PFSK-1 (cell line): Measurements from ENCODE around the gene DNAJC30.

Source experiments
- FOXP2 ChIP-seq: optimal IDR thresholded peaks from 2 replicates; pipeline ENCODE3; 2011; ENCODE audit warnings: borderline replicate concordance, control low read depth, inconsistent platforms; ENCODE audit not compliant: insufficient read depth; ENCODE audit errors: extremely low read length, extremely low read depth
- POLR2AphosphoS5 ChIP-seq: IDR thresholded peaks from 2 replicates; pipeline ENCODE4 v1.6.1; 2012; ENCODE audit warnings: low read depth, mild to moderate bottlenecking, control low read depth, low read length, moderate library complexity
- REST ChIP-seq, 2 experiments: IDR thresholded peaks; 2 replicates each; pipeline versions ENCODE4 v1.6.1 to v1.8.0; 2011 to 2012; ENCODE audit warnings: low read depth in 2 of 2, low read length in 2 of 2, control low read depth in 1 of 2, inconsistent platforms in 1 of 2, mild to moderate bottlenecking in 1 of 2, moderate library complexity in 1 of 2; ENCODE audit not compliant: insufficient read depth in 1 of 2
- SIN3A ChIP-seq: IDR thresholded peaks from 2 replicates; pipeline ENCODE4 v1.6.1; 2012; ENCODE audit warnings: mild to moderate bottlenecking, low read length, moderate library complexity, borderline replicate concordance; ENCODE audit not compliant: insufficient read depth
- TAF1 ChIP-seq: IDR thresholded peaks from 2 replicates; pipeline ENCODE4 v1.6.1; 2012; ENCODE audit warnings: low read length, control low read depth, borderline replicate concordance; ENCODE audit not compliant: insufficient read depth

DNAJC30 gene

GRCh38 chr7:73645643-73646174, 37.5 kb downstream of the DNAJC30 start:
- TF ChIP-seq SIN3A (no peak), POLR2AphosphoS5 (no peak), FOXP2 (no peak), TAF1 (no peak), REST (IDR thresholded peaks at IDR 0.05; ENCODE audit: insufficient read depth in 1 of 2, low read depth in 2 of 2, low read length in 2 of 2) (no peak)

- TF ChIP-seq SIN3A: no peak
- TF ChIP-seq FOXP2: no peak
- TF ChIP-seq REST (IDR thresholded peaks at IDR 0.05; ENCODE audit: insufficient read depth in 1 of 2, low read depth in 2 of 2, low read length in 2 of 2): no peak
- TF ChIP-seq POLR2AphosphoS5: no peak
- no peak for TF ChIP-seq TAF1
Measured at GRCh38 chr7:73644688-73645286, 38.5 kb downstream of the DNAJC30 start.

GRCh38 chr7:73642834-73643233, 40.4 kb downstream of the DNAJC30 start:
- no peak for TF ChIP-seq FOXP2
- no peak for TF ChIP-seq TAF1
- no peak for TF ChIP-seq SIN3A
- TF ChIP-seq POLR2AphosphoS5: no peak
- no peak for TF ChIP-seq REST (IDR thresholded peaks at IDR 0.05; ENCODE audit: insufficient read depth in 1 of 2, low read depth in 2 of 2, low read length in 2 of 2)

DNA sequence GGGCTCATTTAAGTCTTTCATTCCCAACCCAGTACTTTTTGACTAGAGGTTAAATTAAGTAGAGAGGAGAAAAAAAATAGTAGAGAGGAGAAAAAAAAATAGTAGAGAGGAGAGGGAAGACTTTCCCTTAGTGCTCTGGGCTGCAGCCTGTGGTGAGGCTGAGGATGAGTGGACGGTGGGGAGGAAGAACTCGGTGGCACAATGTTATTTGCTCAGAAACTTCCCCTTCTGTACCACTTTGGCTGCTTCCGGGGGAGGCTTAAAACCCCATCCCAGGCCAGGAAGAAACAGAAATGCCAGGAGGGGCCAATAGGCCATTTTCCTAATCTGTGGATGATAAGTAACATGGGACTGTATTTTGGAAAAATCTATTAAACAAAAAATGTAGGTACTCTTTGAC, 44.3 kb downstream of the DNAJC30 start:
- TF ChIP-seq POLR2AphosphoS5: no peak
- no peak for TF ChIP-seq REST (IDR thresholded peaks at IDR 0.05; ENCODE audit: insufficient read depth in 1 of 2, low read depth in 2 of 2, low read length in 2 of 2)
- TF ChIP-seq TAF1: no peak
- no peak for TF ChIP-seq FOXP2
- no peak for TF ChIP-seq SIN3A

DNA sequence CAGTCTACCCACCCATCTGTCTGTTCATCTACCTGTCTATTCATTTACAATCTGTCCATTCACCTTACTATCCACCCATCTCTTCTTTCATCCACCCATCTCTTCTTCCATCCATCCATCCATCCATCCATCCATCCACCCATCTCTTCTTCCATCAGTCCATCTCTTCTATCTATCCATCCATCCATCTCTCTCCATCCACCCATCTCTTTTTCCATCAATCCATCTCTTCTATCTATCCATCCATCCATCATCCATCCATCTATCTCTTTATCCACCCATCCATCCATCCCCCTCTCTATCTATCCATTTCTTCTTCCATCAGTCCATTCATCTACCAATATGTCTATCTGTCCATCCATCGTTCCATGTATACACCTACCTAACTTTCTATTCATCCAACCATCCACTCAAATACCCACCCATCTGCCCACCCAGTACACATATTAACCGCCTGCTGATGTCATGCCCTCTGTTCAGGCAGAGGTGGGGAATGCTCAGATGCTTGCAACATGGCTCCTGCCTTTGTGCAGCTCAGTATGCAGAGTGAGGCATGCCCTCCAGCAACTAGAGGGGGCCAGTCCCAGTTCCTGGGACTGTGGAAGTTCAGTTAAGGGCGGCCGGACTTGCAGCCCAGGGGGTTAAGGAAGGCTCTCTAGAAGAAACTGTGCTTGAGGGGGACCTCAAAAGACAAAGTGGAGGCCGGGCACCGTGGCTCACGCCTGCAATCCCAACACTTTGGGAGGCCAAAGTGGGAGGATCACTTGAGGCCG, 47.6 kb downstream of the DNAJC30 start:
- no peak for TF ChIP-seq FOXP2
- TF ChIP-seq TAF1: no peak
- no peak for TF ChIP-seq SIN3A
- TF ChIP-seq REST (IDR thresholded peaks at IDR 0.05; ENCODE audit: insufficient read depth in 1 of 2, low read depth in 2 of 2, low read length in 2 of 2): no peak
- TF ChIP-seq POLR2AphosphoS5: no peak
